Amniotic stem cell (primary cell): ENCODE results near the gene RFX2.
"Not testable (repeated sequence)": the region's sequence is repeated elsewhere in the genome, so short reads cannot be mapped to it uniquely, and the experiment has no call there.

Experiments
- DNase-seq: peaks from one replicate; lab custom pipeline; 2025; lab: John Stamatoyannopoulos, UW

Gene RFX2

GRCh38 chr19:5971714-5972354, 138.5 kb downstream of the RFX2 start:
- no peak for DNase-seq

GRCh38 chr19:5969476-5969875, 140.8 kb downstream of the RFX2 start:
- DNase-seq: no peak

DNA sequence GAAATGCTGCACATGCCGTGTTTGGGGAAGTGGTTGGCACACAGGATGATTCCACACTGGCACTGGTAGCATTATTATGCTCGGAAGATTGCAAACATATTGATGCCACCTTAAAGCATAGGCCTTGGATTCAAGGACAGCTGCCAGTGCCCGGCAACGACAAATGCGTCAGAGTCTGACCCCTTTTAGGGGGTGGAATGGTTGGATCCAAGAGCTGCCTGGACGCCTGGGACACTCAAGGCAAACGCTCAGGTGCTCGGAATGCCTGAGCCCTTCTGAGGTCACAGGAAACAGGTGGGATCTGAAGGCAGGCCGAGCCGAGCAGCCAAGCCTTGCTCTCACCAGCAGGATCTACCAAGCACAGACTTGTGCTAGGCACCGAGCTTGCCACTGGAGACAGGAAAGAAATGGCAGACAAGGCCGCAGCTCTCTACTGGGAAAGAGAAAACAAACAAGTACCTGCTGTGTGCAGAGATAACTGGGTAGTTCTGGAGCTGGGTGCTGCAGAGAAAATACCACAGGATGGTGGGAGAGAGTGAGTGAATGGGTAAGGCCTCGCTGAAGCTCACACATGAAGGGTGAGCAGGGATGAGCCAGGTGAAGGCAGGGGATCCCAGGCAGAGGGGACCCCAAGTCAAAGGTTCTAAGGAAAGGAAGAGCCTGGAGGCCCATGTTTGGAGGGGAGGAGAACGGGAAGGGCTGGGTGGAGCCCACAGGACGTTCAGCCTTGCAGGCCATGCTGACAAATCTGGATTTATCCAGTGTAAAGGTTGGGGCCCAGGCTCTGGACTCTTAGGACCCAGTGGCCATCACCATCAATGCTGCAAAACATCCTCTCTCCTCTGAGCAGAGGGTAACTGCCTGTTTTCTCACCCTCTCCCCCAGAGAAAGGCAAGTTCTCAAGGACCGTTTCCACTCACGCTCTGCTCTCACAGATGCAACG, 141.6 kb downstream of the RFX2 start:
- no peak for DNase-seq

GRCh38 chr19:5967994-5968430, 142.3 kb downstream of the RFX2 start:
- peak; percentile 35 for DNase-seq

- DNase-seq: no peak
Measured at GRCh38 chr19:5967571-5967970, 142.7 kb downstream of the RFX2 start.

DNA sequence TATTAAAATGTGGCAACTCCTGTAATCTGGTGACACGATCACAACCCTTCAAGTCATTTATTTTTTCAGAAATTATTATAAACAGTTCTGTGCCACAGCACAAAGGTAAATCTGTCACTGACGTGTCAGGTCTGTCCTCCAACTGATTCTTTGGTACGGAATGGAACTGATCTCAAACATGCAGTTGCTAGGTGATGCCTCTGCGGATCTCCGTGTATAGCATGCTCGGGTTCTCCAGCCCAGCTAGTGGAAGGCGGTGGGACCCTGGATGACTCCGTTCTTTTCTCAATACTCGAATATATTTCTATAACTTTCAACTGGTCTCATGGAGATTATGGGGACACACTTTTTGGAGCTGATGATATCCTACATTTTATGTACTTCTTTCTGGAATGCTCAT, 143.4 kb downstream of the RFX2 start:
- DNase-seq: no peak

DNA sequence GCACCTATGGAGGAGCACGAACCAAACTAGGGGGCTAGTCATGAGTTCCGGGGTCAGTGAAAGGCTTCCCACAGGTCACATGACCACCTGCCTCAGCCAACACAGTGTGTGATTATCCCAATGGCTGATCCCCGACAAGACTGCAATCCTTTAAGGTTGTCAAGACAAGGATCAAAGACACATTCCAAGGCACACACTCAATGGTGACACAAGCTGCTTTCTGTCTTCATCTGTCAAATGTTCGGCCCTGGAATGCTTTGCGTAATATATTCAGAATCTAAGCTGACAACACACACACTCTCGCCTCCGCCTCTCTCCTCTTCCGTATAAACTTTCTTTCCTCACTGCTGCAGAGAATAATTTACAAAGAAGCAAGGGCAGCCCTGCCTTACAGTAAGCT, 144.1 kb downstream of the RFX2 start:
- DNase-seq: no peak

DNA sequence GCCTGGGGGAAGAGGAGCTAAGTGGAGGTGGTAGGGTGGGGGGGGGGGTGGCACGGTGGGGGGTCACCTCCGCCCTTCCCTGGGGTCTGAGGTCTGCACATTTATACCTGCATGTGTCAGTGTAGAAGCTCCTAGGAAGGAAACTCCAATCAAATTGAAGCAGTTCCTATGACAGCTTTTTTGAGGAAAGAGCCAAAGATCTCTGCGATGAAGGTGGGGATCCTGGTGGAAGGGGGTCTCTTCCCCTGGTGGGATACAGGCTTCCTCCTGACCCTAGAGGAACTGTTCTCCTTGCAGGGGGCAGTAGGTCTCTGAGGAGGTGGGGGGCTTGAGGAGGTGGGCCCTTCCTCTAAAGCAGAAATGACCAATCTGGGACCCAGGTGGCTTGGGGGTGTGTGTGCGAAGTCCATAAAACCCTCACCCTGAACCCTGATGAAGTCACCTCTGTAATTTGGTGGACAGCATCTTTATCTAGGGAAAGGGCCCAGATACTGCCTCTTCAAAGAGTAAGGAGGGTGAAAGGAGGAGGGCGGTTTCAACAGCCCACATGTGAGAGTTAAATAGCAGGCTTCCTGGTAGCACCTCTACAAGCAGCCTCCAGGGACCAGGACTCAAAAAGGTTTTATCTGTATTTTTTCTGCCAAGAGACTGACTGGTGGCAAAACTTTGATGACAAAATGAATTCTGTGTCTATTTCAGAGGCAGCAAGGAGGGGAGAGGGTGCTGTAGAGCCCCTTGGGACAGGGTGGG, 145.3 kb downstream of the RFX2 start:
- DNase-seq: no peak

DNA sequence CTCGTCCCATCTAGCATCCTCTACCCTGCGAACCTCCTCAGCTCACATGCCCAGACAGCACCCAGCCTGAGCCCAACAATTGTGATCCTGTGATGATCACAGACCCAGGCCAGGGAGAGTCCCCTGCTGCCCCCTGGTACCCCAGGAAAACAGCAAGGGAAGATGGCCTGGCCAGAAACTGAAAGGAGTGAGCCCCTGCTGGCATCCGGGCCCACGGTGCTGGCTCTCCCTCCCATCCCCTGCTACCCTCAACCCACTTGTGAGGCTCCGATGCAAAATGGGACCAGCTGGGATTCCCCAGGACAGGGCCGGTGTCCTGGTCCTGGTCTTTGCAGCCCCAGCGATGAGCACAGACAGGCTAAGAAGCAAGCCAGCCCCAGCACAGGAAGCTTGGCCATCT, 146.4 kb downstream of the RFX2 start:
- DNase-seq: no peak

- not testable (repeated sequence) for DNase-seq
Measured at GRCh38 chr19:5963259-5963658, 147.0 kb downstream of the RFX2 start.

- DNase-seq: no peak
Measured at GRCh38 chr19:5961969-5962945, 148.0 kb downstream of the RFX2 start.

- not testable (repeated sequence) for DNase-seq
Measured at GRCh38 chr19:5961641-5961968, 148.7 kb downstream of the RFX2 start.

- no peak for DNase-seq
Measured at GRCh38 chr19:5960005-5961001, 150.0 kb downstream of the RFX2 start.

DNA sequence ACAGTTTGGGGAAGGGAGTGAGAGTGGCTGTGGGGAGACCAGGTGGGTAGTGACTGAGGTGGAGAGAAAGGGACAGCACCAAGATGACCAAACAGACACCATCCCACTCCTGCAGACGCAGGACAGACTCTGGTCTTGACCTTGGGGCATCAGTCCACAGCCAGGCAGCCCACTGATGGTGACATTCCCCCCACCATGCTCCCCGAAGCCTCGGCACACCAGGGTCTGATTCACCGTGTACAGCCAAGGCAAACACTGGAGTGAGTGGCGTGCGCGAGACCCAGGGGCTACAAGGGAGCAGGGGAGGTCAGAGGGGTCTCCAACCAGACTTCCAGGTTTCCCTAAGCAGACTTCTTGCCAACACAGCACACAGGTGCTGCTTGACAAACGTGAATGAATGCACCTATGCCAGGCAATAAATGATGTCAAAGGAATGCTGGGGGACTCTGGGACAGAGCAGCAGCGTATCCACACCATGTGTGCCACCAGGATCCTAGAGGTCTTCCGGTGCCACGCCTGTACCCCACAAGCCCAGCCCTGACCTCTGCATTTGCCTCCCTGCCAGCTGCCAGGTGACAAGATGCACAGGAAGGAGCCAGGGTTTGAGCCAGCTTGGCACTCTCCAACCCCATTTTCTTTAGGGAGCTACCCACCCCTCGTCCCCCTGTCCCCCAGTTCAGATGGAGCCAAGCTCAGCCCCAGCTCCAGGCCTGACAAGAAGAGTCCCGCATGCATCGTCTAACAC, 150.9 kb downstream of the RFX2 start:
- no peak for DNase-seq

DNA sequence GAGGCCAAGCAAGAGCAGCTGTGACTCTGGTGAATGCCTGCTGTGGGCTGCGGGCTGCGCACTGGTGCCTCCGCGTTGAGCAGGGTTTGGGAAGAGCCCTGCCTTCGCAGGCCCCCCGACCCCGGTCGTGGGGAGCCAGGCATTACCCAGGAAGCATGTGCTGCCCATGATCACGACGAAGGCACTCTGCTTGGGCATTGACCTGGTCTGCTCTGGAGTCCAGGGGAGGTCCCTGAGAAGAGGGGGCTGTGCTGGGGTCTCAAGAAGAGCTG, 151.5 kb downstream of the RFX2 start:
- no peak for DNase-seq

- no peak for DNase-seq
Measured at GRCh38 chr19:5958074-5958850, 152.0 kb downstream of the RFX2 start.

- DNase-seq: no peak
Measured at GRCh38 chr19:5957170-5957569, 153.1 kb downstream of the RFX2 start.

DNA sequence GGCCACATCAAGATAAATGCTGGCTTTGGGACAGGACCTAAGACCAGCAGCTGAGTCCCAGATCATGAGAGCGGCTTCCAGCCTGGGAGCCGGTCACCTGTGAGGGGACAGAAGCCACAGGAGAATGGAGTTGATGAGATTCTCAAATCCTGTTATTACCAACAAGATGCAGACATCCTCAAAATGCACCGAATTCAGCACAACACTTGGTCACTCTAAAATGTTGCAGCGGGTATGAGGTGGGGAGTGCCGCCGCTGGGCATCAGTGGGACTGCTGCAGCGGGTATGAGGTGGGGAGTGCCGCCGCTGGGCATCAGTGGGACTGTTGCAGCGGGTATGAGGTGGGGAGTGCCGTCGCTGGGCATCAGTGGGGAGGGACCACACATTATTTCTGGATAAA, 153.6 kb downstream of the RFX2 start:
- DNase-seq: no peak

- DNase-seq: no peak
Measured at GRCh38 chr19:5956323-5956722, 154.0 kb downstream of the RFX2 start.
